GM21390 (cell line): ENCODE data around the gene CENPQ.

ENCODE experiments used
- ATAC-seq: cut with Tn5 transposase; IDR thresholded peaks from one replicate; pipeline ENCODE4 v1.9.1; 2021; ENCODE audit not compliant: unreplicated experiment

CENPQ gene

GRCh38 chr6:49499623-49500022 lies 36.5 kb downstream of the CENPQ start, which contains the start of gene GLYATL3:
TSS of gene GLYATL3 (plus strand) at chr6:49499923. CDS start at chr6:49511991, 12,068 bp downstream.
- ATAC-seq, result no peak

- no peak for ATAC-seq
Measured at GRCh38 chr6:49504666-49505065, 41.5 kb downstream of the CENPQ start.

GRCh38 chr6:49506569-49507111 lies 43.5 kb downstream of the CENPQ start:
- ATAC-seq, result no peak

- ATAC-seq, result no peak
Measured at GRCh38 chr6:49509342-49509741, 46.2 kb downstream of the CENPQ start.

- no peak for ATAC-seq
Measured at GRCh38 chr6:49513153-49513989, 50.2 kb downstream of the CENPQ start.

GRCh38 chr6:49514571-49515484 lies 51.7 kb downstream of the CENPQ start:
- ATAC-seq, result no peak

GRCh38 chr6:49515485-49516146 lies 52.4 kb downstream of the CENPQ start:
- ATAC-seq, result no peak

- no peak for ATAC-seq
Measured at GRCh38 chr6:49516147-49516505, 53.0 kb downstream of the CENPQ start.

GRCh38 chr6:49517919-49518318 lies 54.7 kb downstream of the CENPQ start:
- ATAC-seq, result no peak

GRCh38 chr6:49519660-49520059 lies 56.5 kb downstream of the CENPQ start:
- ATAC-seq, result peak; percentile 90

GRCh38 chr6:49522710-49523593 lies 59.8 kb downstream of the CENPQ start:
- no peak for ATAC-seq

- no peak for ATAC-seq
Measured at GRCh38 chr6:49523901-49524300, 60.7 kb downstream of the CENPQ start.

GRCh38 chr6:49524541-49524940 lies 61.4 kb downstream of the CENPQ start:
- no peak for ATAC-seq

GRCh38 chr6:49526598-49526997 lies 63.4 kb downstream of the CENPQ start:
- ATAC-seq, result no peak

GRCh38 chr6:49527320-49527719 lies 64.2 kb downstream of the CENPQ start:
- no peak for ATAC-seq

GRCh38 chr6:49528571-49528970 lies 65.4 kb downstream of the CENPQ start:
- no peak for ATAC-seq

- no peak for ATAC-seq
Measured at GRCh38 chr6:49530141-49530776, 67.1 kb downstream of the CENPQ start.

GRCh38 chr6:49531774-49532569 lies 68.8 kb downstream of the CENPQ start:
- ATAC-seq, result peak; percentile 96

- ATAC-seq, result no peak
Measured at GRCh38 chr6:49535795-49536194, 72.6 kb downstream of the CENPQ start.
